Right ventricle myocardium inferior (tissue), 1 donor: ENCODE data around the gene INPP4A. TPM values are rescaled to one million over a fixed set of nuclear protein-coding genes. Genes with fewer than 3 reads are reported as not detected.

Experiments used
- ATAC-seq: fragments of 200-7000 bp; cut with Tn5 transposase; one replicate; pipeline ENCODE4 v1.9.1; 2020; ENCODE audit warnings: mild to moderate bottlenecking, moderate library complexity
- DNase-seq: peaks from one replicate; pipeline ENCODE4 v3.0.0; 2021; ENCODE audit errors: missing footprints
- intact Hi-C: fragments of 100-400 bp; cut with DNase I; formaldehyde crosslinking; loops from one replicate; pipeline ENCODE4 v1.11.0; 2022
- total RNA-seq: library from RNA; stranded (reverse); fragmentation: NEBNext Ultra II Directional; extraction: Animal tissue kit (Norgen Biotek cat#: 25700); gene quantifications from one replicate; pipeline ENCODE4 v1.2.1, GENCODE V29; 2021
- donor health status: DM: no; HTN: yes; CAD: no; lungs with severe emphysema.

The INPP4A gene
- total RNA-seq, 1 donor from 2014 or later = 14.7 TPM

- ATAC-seq (no peak), DNase-seq (no peak)
- intact Hi-C loops = no loop called here
Measured at GRCh38 chr2:98543214-98543613, 98.6 kb downstream of the INPP4A start.

GRCh38 chr2:98543842-98544241 is 99.2 kb downstream of the INPP4A start:
- ATAC-seq (no peak), DNase-seq (no peak)
- intact Hi-C loops = no loop called here

GRCh38 chr2:98545591-98545990 is 100.9 kb downstream of the INPP4A start:
- intact Hi-C loops = no loop called here

GRCh38 chr2:98546186-98546585 is 101.5 kb downstream of the INPP4A start:
- no peak for DNase-seq
- intact Hi-C loops = no loop called here

More at GRCh38 chr2:98545591-98545990, 100.9 kb downstream of the INPP4A start:
- ATAC-seq (no peak), DNase-seq (no peak)

GRCh38 chr2:98547092-98547790 is 102.6 kb downstream of the INPP4A start:
- intact Hi-C loops = no loop called here
- ATAC-seq = no peak
- DNase-seq = no peak

More at GRCh38 chr2:98546186-98546585, 101.5 kb downstream of the INPP4A start:
- no peak for ATAC-seq

- DNase-seq (no peak), ATAC-seq (no peak)
- intact Hi-C loops = no loop called here
Measured at GRCh38 chr2:98548920-98549818, 104.5 kb downstream of the INPP4A start.

GRCh38 chr2:98550165-98550564 is 105.5 kb downstream of the INPP4A start:
- DNase-seq = no peak
- no peak for ATAC-seq

GRCh38 chr2:98551316-98551715 is 106.7 kb downstream of the INPP4A start:
- intact Hi-C loops = loop anchor here (5.0 kb wide), 1 partner anchor 894 kb away; no protein-coding TSS in a partner anchor
- no peak for ATAC-seq
- DNase-seq = no peak

More at GRCh38 chr2:98550165-98550564, 105.5 kb downstream of the INPP4A start:
- intact Hi-C loops = loop anchor here (5.0 kb wide), 1 partner anchor 893 kb away; no protein-coding TSS in a partner anchor

- DNase-seq (no peak), ATAC-seq (no peak)
- intact Hi-C loops = loop anchor here (5.0 kb wide), 1 partner anchor 895 kb away; no protein-coding TSS in a partner anchor
Measured at GRCh38 chr2:98552499-98553179, 108.0 kb downstream of the INPP4A start.

GRCh38 chr2:98554116-98554861 is 109.6 kb downstream of the INPP4A start:
- DNase-seq (no peak), ATAC-seq (no peak)
- intact Hi-C loops = loop anchor here (5.0 kb wide), 1 partner anchor 897 kb away; no protein-coding TSS in a partner anchor

- intact Hi-C loops = no loop called here
- DNase-seq (no peak), ATAC-seq (no peak)
Measured at GRCh38 chr2:98555696-98556095, 111.0 kb downstream of the INPP4A start.

- intact Hi-C loops = no loop called here
- DNase-seq (no peak), ATAC-seq (no peak)
Measured at GRCh38 chr2:98556344-98557033, 111.8 kb downstream of the INPP4A start.

GRCh38 chr2:98558852-98559530 is 114.3 kb downstream of the INPP4A start:
- no peak for DNase-seq
- ATAC-seq = no peak

GRCh38 chr2:98559581-98559980 is 114.9 kb downstream of the INPP4A start:
- intact Hi-C loops = no loop called here
- no peak for ATAC-seq
- no peak for DNase-seq

More at GRCh38 chr2:98558852-98559530, 114.3 kb downstream of the INPP4A start:
- intact Hi-C loops = no loop called here

GRCh38 chr2:98560256-98560771 is 115.7 kb downstream of the INPP4A start:
- intact Hi-C loops = loop anchor here (10.0 kb wide), 1 partner anchor 116 kb away; the partner anchor contains the start of gene INPP4A
- DNase-seq (no peak), ATAC-seq (peak; percentile 87)

- DNase-seq (no peak), ATAC-seq (no peak)
- intact Hi-C loops = loop anchor here (10.0 kb wide), 1 partner anchor 116 kb away; the partner anchor contains the start of gene INPP4A
Measured at GRCh38 chr2:98561018-98561417, 116.4 kb downstream of the INPP4A start.
